Activated gamma-delta T cell treated with anti-CD3 and anti-CD28 coated beads, Interleukin-2, amount 50 U/mL, for 16 hours (primary cell): Measurements from ENCODE around the gene SPEF2.

Experiments used
- DNase-seq: peaks from one replicate; pipeline ENCODE4 v3.0.0-alpha.2; 2020; ENCODE audit warnings: low read depth

Gene SPEF2

DNA sequence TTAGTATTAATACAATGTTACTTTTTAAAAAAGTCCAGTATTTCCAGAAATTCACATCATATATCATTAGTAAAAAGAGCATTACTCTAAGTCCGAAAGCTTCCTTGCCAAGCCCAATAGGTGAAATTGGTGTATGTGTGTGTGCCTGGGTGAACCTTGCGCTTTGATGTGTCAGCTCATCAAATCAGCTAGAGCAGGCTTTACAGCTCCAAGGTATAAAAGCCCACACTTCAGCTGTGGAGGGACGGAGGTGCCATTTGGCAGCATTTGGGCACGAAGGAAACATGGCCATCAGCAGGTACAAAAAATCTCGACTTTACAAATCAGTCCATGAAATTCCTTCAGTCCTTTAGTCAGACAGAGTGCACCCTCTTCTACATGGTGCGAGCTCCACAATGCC is 162.6 kb downstream of the SPEF2 start:
- DNase-seq = no peak

DNA sequence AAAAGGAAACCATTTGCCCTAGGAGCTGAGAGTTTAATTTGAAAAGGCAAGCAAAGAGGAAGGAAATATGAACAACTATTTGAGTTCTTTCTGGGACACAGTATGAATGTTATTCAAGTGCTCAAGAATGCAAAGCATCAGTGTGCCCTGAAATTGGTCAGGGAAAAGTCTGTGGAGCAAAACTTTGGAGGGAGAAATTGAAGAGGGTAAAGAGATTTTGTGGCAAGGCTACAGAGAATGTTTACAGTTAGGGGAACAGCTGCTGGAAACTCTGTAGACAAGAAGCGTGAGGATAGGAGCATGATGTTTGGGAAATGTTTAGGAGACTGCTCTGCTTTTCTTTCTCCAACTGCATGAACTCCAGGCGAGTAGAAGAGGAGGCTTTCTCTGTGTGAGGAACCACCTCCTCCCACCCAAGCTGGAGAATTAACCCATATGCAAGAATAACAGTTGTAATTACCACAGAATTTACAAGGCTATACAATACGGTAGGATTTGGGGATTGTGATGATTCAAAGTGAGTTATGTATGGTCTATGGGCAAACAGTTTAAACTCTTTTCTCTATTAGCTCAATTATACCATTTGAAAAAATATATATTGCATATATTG is 163.6 kb downstream of the SPEF2 start:
- DNase-seq = no peak

DNA sequence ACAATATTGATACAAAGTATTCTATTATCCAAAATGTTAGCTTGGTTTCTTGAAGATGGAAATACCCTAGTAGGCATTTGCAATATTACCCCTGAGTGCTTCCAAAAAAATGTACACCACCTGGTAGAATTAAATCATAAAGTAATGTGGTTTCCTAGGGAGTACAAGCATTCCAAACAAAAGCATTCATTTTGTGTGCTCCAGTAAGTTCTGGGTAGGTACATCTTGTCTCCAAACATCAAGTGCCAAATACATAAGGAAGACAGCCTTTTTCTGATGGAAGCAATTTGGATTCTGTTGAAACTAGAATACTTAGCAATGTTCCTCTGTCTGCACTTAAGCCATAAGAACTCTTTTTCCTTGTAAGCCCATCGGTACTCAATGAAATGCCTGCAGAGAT is 165.9 kb downstream of the SPEF2 start:
- no peak for DNase-seq

DNA sequence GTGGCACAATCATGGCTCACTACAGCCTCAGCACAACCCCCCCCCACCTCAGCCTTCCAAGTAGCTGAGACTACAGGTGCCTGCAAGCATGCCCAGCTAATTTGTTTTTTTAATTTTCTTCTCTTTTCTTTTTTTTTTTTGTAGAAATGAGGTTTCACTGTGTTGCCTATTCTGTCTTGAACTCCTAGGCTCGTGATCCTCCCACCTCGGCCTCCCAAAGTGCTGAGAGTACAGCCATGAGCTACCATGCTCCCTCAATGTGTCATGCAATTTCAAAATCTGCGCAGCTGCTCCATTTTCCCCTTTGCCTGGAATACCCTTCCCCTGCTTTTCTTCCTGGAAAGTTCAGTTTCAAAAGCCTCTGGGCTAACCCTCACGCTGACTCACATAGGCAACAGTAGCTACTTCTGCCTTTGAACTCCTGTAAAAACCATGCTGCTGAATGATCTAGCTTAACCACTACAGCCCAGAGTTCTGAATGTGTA is 168.0 kb downstream of the SPEF2 start:
- no peak for DNase-seq

GRCh38 chr5:35788724-35789123 is 171.1 kb downstream of the SPEF2 start:
- no peak for DNase-seq

DNA sequence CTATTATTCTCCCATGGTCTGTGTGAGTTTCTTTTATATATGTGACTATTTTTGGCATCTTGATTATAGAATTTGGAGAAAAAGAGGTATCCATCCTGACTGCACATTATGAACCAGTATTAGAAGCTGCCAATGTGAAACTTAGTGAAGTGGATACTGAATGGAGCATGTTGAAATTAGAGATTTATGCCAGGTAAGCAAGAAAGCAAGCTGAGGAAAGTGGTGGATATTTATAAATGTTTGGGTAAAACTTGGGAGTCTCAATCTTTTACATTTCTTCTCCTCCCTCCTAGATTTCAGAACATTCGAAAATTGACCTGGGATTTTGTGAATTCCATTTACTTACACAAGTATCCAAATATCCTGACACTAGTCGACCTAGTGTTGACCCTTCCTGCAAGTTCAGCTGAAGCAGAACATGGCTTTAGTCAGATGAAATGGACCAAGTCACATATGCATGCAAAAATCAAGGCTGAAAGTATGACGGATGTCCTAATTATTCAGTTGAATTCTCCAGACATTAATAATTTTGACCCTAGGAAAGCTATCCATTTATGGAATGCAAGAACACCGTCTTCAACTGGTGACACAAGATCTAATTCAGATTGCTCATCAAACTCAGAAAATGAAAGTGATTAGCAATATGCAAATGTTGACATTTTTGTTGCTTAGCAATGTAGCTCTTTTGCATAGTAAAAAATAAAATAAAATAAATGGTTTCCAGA is 172.2 kb downstream of the SPEF2 start:
- DNase-seq = no peak

- no peak for DNase-seq
These were observed 172.8 kb downstream of the SPEF2 start for GRCh38 chr5:35790457-35790822.

GRCh38 chr5:35794328-35794619 is 176.6 kb downstream of the SPEF2 start:
- DNase-seq = no peak

DNA sequence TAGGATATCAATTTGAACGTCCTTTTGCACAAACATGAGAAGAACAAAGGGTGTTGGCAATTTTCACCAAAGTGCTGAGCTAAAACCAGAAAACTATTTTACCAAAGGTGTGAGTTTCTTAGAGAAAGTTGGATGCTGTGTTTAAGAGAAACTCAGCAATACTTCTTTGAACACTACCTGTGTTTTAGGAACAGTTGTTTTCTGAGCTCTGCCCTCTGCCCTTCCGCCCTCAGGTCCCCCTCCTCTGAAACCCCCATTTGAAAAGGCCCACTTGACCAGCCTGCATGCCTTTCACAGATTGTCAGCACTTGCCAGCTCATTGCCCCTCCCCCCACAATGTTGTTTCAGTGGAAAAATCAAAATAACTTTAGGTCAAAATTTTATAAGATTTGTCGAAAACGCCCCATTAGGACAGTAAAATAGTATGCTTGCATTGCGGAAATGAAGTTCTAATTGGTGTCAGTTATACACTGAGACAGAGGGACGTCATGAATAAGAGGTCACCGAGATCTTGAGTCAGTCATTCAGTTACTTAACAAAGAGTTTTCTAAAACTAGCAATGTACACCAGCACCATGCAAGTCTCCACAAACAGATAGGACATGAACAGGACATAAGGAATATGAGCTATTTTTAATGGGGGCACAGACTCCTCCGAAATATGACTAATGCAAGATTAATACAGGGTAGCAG is 177.2 kb downstream of the SPEF2 start:
- DNase-seq = no peak

DNA sequence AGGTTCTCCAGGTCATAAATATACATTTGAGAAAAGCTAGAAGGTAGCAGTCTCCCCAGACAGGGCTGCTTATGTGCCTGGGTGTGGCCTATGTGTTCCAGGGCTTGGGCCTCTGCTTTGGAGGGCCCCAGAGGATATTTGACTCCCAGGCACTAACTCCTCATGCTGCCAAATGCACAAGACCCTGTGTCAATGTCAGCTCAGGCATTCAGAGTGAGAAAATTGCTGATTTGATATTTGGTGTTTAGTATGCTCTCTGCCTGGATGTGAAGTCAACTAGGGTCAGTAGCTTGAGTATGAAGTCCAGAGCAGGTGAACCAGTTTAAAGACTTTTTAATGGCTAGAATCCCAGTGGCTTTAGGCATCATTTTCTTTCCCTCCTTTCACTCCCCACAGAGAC is 181.5 kb downstream of the SPEF2 start:
- DNase-seq = no peak

- DNase-seq = no peak
These were observed 182.1 kb downstream of the SPEF2 start for GRCh38 chr5:35799753-35800152.

DNA sequence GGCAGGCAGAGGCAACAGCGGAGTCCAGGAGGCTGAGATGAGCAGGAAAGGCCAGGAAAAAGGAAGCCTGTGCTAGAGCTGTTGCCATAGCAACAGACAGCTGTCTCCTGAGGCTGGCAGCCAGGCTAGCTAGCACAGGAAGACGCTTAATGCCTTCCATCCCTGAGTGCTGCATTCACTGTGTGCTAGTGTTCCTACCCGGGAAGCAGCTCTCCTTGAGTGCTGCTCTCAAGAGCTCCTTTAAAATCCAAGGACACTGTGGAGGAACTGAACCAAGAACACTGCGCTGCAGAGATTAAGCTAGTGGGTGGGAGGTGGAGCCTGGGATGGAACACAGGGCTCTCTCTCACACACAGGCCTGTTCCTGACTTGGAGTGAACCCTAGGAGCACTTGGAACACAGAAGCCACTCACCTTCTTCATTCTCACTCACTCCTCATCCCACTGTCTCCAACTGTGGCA is 185.6 kb downstream of the SPEF2 start:
- DNase-seq = no peak

DNA sequence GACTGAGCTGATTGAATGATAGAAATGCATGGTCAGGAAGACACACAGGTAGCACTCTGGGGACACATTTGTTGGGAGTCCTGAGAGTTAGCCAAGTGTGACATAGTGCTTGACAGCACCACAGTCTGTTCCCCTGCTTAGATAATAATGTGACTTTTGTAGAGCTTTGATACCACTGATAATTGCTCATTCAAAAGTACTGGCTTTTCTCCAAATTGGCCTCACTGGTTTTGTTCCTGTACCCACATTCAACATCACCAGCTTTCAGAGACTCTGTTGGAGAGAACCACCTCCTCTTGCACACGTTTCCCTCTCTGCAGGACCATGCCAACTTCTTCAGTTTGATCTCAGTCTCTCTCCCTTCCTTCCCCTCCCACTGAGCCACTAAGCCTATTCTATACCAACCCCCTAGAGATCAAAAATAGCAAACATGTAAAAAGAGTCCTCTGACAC is 186.6 kb downstream of the SPEF2 start:
- no peak for DNase-seq

DNA sequence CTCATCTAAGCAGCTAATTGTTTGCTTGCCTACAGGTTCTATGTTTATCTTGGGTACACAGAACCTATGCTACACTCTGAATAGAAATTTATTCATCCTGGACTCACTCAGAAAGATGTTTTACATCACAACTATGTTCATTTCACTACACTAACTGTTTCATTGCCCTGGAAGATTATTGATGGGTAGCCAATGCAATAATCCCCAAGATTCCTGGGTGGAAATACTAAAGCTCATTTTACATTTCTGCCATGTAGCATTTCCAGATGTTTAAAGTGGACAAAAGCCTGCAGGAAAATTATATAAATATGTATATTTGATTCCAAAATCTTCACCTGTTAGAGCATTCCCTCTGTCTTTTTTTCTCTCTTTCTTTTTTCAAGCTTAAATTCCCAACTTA is 187.2 kb downstream of the SPEF2 start:
- DNase-seq = no peak

GRCh38 chr5:35810601-35811000 is 192.9 kb downstream of the SPEF2 start:
- no peak for DNase-seq

DNA sequence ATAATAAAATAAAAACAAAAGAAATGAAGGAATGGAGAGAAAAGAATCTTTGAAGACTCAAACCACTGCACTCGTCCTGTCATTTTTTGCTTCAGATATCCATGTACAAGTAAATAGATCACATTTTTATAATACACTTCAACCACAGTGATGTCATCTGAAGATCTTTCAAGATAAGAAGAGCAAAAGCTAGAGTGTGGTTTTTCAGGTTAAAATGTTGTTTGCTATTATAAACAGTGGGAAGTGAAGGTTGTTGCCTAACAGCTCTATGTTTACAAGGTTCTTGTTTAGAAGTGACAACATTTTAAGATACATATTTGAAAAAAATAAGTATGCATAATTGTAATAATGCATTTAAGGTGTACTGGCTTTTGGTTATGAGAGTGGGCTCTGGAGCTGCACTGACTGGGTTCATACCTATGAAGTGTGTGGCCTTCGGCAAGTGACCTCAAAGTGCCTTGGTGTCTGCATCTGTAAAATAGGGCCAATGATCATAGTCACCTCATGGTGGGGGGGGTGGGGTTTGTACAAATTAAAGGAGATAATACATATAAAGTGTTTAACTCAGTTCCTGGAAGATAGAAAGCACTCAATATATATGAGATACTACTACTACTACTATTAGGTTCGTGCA is 193.6 kb downstream of the SPEF2 start:
- no peak for DNase-seq

- no peak for DNase-seq
These were observed 195.9 kb downstream of the SPEF2 start for GRCh38 chr5:35813521-35813920.

DNA sequence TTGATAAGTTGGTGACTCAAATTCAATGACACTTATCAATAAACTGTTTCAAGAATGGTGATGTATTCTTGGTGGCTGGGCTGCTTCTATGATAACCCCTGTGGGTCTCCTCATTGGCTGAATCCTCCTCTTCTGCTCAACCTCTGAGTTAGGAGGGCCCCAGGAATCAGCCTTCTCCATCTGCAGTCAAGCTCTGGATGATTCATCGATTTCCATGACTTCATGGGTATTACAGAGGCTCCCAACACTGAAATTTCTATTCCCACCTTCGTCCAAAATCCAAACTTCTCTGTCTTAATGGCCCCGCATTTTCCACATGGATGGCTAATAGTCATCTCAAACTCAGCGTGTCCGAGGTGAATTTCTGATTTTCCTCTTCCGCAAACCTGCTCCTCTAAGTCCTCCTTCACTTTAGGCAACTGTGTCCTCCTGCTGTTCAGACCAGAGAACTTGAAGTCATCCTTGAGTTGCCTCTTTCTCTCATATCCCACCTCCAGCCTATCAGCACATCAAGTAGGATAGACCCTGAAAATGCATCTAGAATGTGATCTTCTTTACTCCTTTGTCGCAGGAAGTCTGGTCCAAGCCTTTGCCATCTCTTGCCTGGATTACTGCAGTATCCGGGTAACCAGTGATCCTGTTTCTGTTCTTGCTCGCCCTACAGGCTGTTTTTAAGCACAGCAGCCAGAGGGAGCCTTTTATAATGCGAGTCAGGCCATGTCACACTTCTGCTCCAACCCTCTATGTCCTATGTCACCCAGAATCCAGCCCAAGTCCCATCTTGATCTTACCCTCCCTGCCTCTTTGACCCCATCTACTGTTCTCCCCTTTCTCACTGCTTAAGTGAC is 197.7 kb downstream of the SPEF2 start:
- no peak for DNase-seq

GRCh38 chr5:35816881-35817521 is 199.3 kb downstream of the SPEF2 start:
- DNase-seq = no peak

DNA sequence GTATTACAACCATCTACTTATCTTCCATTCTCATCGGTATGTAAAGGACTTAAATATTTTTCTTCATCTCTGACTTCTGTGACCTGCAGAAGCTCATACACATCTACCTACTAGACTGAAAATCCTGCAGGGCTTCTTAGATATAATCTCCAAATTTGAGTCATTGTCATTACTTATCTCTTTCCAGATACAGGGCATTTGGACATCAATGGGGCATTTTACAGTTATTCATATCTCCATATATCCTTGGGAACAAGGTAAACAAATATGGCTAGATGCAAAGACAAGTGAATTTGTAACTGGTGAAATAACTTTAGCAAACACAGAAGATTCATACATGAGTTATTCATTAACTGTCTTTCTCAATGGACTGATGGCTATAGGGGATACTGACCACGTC is 201.4 kb downstream of the SPEF2 start:
- no peak for DNase-seq

- no peak for DNase-seq
These were observed 202.0 kb downstream of the SPEF2 start for GRCh38 chr5:35819668-35820067.
